H1 (cell line): ENCODE measurements around the gene ADGRF5. TPM values are rescaled to one million over a fixed set of nuclear protein-coding genes. Genes with fewer than 3 reads are reported as not detected.

Experiments used
- CTCF ChIA-PET: fragments of 300-600 bp; sonication (Branson Sonifier 250); formaldehyde crosslinking; loops from one replicate; lab custom pipeline; 2021; ENCODE audit not compliant: partially characterized antibody; lab: Charles Lee
- POLR2A ChIA-PET: fragments of 300-600 bp; sonication (Branson Sonifier 250); formaldehyde crosslinking; loops from one replicate; lab custom pipeline; 2021; ENCODE audit warnings: inconsistent platforms; ENCODE audit not compliant: partially characterized antibody; lab: Charles Lee
- DNase-seq, 2 experiments: peaks; one replicate each; pipeline versions ENCODE4 v3.0.0 to v3.0.0-alpha.2; 2010 to 2022; ENCODE audit warnings: low spot score in 2 of 2, low read depth in 1 of 2, mixed read lengths in 1 of 2
- FAIRE-seq: peaks from 2 replicates; lab custom pipeline; 2011; peaks lifted over from hg19 to GRCh38; lab: Jason Lieb, UNC
- H2AFZ ChIP-seq: 2 replicates; pipeline ENCODE4 v1.8.1; 2012; ENCODE audit warnings: low read length, inconsistent platforms
- H2AK5ac ChIP-seq: 2 replicates; pipeline ENCODE4 v1.6.1; 2013; ENCODE audit warnings: low read depth, low read length
- H2BK120ac ChIP-seq: replicated peaks from 2 replicates; pipeline ENCODE3; 2013; ENCODE audit warnings: low read depth, low read length, inconsistent platforms
- H2BK12ac ChIP-seq: 2 replicates; pipeline ENCODE4 v1.6.1; 2013; ENCODE audit warnings: low read depth, low read length
- H2BK15ac ChIP-seq: 2 replicates; pipeline ENCODE4 v1.6.1; 2013; ENCODE audit warnings: low read length
- H2BK20ac ChIP-seq: 2 replicates; pipeline ENCODE4 v1.6.1; 2013; ENCODE audit warnings: low read length
- H2BK5ac ChIP-seq: 2 replicates; pipeline ENCODE4 v1.6.1; 2013; ENCODE audit warnings: low read depth, low read length
- H3K14ac ChIP-seq: 2 replicates; pipeline ENCODE4 v1.6.1; 2013; ENCODE audit warnings: inconsistent platforms; ENCODE audit not compliant: insufficient read length
- H3K18ac ChIP-seq: 2 replicates; pipeline ENCODE4 v1.6.1; 2013; ENCODE audit warnings: low read length; ENCODE audit errors: extremely low read depth
- H3K23ac ChIP-seq: 2 replicates; pipeline ENCODE4 v1.6.1; 2013; ENCODE audit warnings: inconsistent platforms; ENCODE audit not compliant: insufficient read length
- H3K23me2 ChIP-seq: 2 replicates; pipeline ENCODE4 v1.6.1; 2013; ENCODE audit warnings: low read depth, low read length
- H3K27ac ChIP-seq: 2 replicates; pipeline ENCODE4 v1.6.1; 2011; ENCODE audit warnings: low read depth, low read length, inconsistent platforms
- H3K27me3 ChIP-seq, 4 experiments: replicated peaks in 1 of 4; 1 replicate in 1 of 4; 2 replicates in 3 of 4; pipeline versions ENCODE4 v1.6.1 to v1.8.1; 2011 to 2013; ENCODE audit warnings: low read length in 3 of 4, mild to moderate bottlenecking in 3 of 4, inconsistent platforms in 2 of 4, mixed read lengths in 2 of 4, moderate library complexity in 1 of 4; ENCODE audit not compliant: control insufficient read depth in 3 of 4, insufficient read depth in 3 of 4; ENCODE audit errors: extremely low read depth in 1 of 4
- H3K36me3 ChIP-seq, 4 experiments: 2 replicates each; pipeline versions ENCODE4 v1.6.1 to v1.8.1; 2011 to 2013; ENCODE audit warnings: mild to moderate bottlenecking in 4 of 4, low read length in 3 of 4, moderate library complexity in 2 of 4, control low read depth in 1 of 4, inconsistent platforms in 1 of 4; ENCODE audit not compliant: insufficient read depth in 4 of 4, control insufficient read depth in 2 of 4
- H3K4ac ChIP-seq: replicated peaks from 2 replicates; pipeline ENCODE3; 2013; ENCODE audit warnings: low read length, low read depth, mixed read lengths, inconsistent platforms; ENCODE audit not compliant: insufficient read length
- H3K4me1 ChIP-seq, 4 experiments: replicated peaks in 1 of 4; 1 replicate in 1 of 4; 2 replicates in 3 of 4; pipeline versions ENCODE4 v1.6.1 to v1.8.1; 2011 to 2013; ENCODE audit warnings: low read length in 3 of 4, inconsistent platforms in 2 of 4, mixed read lengths in 1 of 4; ENCODE audit not compliant: insufficient read depth in 4 of 4, control insufficient read depth in 3 of 4
- H3K4me2 ChIP-seq, 2 experiments: 2 replicates each; pipeline versions ENCODE4 v1.6.1 to v1.8.1; 2011 to 2013; ENCODE audit warnings: low read depth in 2 of 2, low read length in 2 of 2, control low read depth in 1 of 2, inconsistent platforms in 1 of 2, mild to moderate bottlenecking in 1 of 2; ENCODE audit not compliant: insufficient read depth in 1 of 2
- H3K4me3 ChIP-seq, 4 experiments: fragments of 200-600, 300-600 bp in 1 of 4; sonication (generic), shearing (Covaris generic), sonication (Bioruptor Twin) in 1 of 4; 2 replicates each; pipeline versions ENCODE4 v1.5.1 to v1.8.1; 2011 to 2016; ENCODE audit warnings: low read length in 4 of 4, low read depth in 3 of 4, control low read depth in 2 of 4, inconsistent platforms in 2 of 4, mild to moderate bottlenecking in 2 of 4, mixed read lengths in 1 of 4, moderate library complexity in 1 of 4; ENCODE audit not compliant: insufficient read depth in 2 of 4; ENCODE audit errors: extremely low read depth in 1 of 4
- H3K56ac ChIP-seq: replicated peaks from 2 replicates; pipeline ENCODE3; 2013; ENCODE audit warnings: low read depth, mild to moderate bottlenecking, mixed read lengths, low read length, inconsistent platforms; ENCODE audit not compliant: insufficient read length
- H3K79me1 ChIP-seq: 2 replicates; pipeline ENCODE4 v1.6.1; 2013; ENCODE audit warnings: low read depth, low read length, control low read depth
- H3K79me2 ChIP-seq, 2 experiments: 2 replicates each; pipeline versions ENCODE4 v1.6.1 to v1.8.1; 2012 to 2013; ENCODE audit warnings: low read length in 2 of 2, mild to moderate bottlenecking in 2 of 2, inconsistent platforms in 1 of 2; ENCODE audit not compliant: insufficient read depth in 2 of 2, control insufficient read depth in 1 of 2
- H3K9ac ChIP-seq, 4 experiments: replicated peaks in 1 of 4; 1 replicate in 1 of 4; 2 replicates in 3 of 4; pipeline versions ENCODE4 v1.6.1 to v1.8.1; 2011 to 2013; ENCODE audit warnings: low read depth in 3 of 4, low read length in 3 of 4, control low read depth in 2 of 4, mild to moderate bottlenecking in 2 of 4, moderate library complexity in 2 of 4, inconsistent platforms in 1 of 4; ENCODE audit errors: extremely low read depth in 1 of 4
- H3K9me3 ChIP-seq, 2 experiments: 2 replicates each; pipeline versions ENCODE4 v1.6.1 to v1.8.1; 2012 to 2013; ENCODE audit warnings: mild to moderate bottlenecking in 2 of 2, moderate library complexity in 2 of 2, control low read depth in 1 of 2, inconsistent platforms in 1 of 2, low read depth in 1 of 2, low read length in 1 of 2, mixed read lengths in 1 of 2; ENCODE audit not compliant: insufficient read depth in 2 of 2
- H4K20me1 ChIP-seq, 2 experiments: replicated peaks in 1 of 2; 2 replicates each; pipeline versions ENCODE3 to v1.8.1; 2011 to 2013; ENCODE audit warnings: inconsistent platforms in 2 of 2, low read length in 2 of 2, mild to moderate bottlenecking in 1 of 2; ENCODE audit not compliant: insufficient read depth in 2 of 2, control insufficient read depth in 1 of 2
- H4K5ac ChIP-seq: 2 replicates; pipeline ENCODE4 v1.6.1; 2013; ENCODE audit warnings: low read length, low read depth, mixed read lengths, inconsistent platforms; ENCODE audit not compliant: insufficient read length
- H4K8ac ChIP-seq: 2 replicates; pipeline ENCODE4 v1.8.0; 2013; ENCODE audit warnings: mild to moderate bottlenecking, moderate library complexity, low read length, inconsistent platforms; ENCODE audit not compliant: insufficient read depth; ENCODE audit errors: extremely low read depth
- H4K91ac ChIP-seq: replicated peaks from 2 replicates; pipeline ENCODE3; 2013; ENCODE audit warnings: low read length, mixed read lengths, inconsistent platforms; ENCODE audit not compliant: insufficient read length
- ASH2L ChIP-seq: fragments of 200-600, 300-600 bp; sonication (generic); IDR thresholded peaks from one replicate; pipeline ENCODE4 v1.7.1; 2017; ENCODE audit warnings: low read length
- TEAD4 ChIP-seq: IDR thresholded peaks from 2 replicates; pipeline ENCODE4 v1.6.1; 2012; ENCODE audit warnings: low read depth, low read length, inconsistent platforms, mixed read lengths
- ZNF274 ChIP-seq: IDR thresholded peaks from 2 replicates; pipeline ENCODE4 v1.7.0; 2012; ENCODE audit warnings: low read length, borderline replicate concordance; ENCODE audit errors: extremely low read depth
- WGBS, 2 experiments: shearing (Covaris generic) in 1 of 2; methylation state at CpG; one replicate each; pipeline versions ENCODE4 v1.1.6 to v1.1.7; 2013 to 2015; ENCODE audit warnings: low lambda C conversion rate in 2 of 2, mixed read lengths in 2 of 2, inconsistent platforms in 1 of 2, low coverage in 1 of 2, missing lambda C conversion rate in 1 of 2; ENCODE audit not compliant: insufficient replicate concordance in 2 of 2, insufficient coverage in 1 of 2, insufficient read length in 1 of 2; ENCODE audit errors: extremely low coverage in 1 of 2, missing lambda C conversion rate in 1 of 2; 5-methylcytosine and 5-hydroxymethylcytosine counted together
- polyA plus RNA-seq, 7 experiments: library from polyadenylated mRNA; depleted of rRNA in 3 of 7; stranded (reverse) in 5 of 7; unstranded in 2 of 7; fragments of >200 nt in 5 of 7; fragments of 200-250 nt in 2 of 7; gene quantifications; 1 replicate in 5 of 7; 2 replicates in 1 of 7; 4 replicates in 1 of 7; pipeline versions ENCODE4 v1.2.1 to v1.2.3, GENCODE V29; 2011 to 2013; ENCODE audit warnings: missing spikeins in 2 of 7, mixed read lengths in 2 of 7
- total RNA-seq: library from RNA; stranded (reverse); fragmentation: NEBNext Ultra II Directional; extraction: Animal tissue kit (Norgen Biotek cat#: 25700); gene quantifications from 2 replicates; pipeline ENCODE4 v1.2.1, GENCODE V29; 2021

ADGRF5 gene
- total and polyA plus RNA-seq, 2 of the 8 experiments (the other 6 are each of a cell fraction or from before 2014, with no cell fraction given), result 0.06 TPM; not detected in 1

- Histone ChIP-seq H2BK20ac (no peak overlapping the region), H3K9me3 (no peaks in the 10 kb centered on the region), H3K4me2 (no peak overlapping the region), H4K20me1 (no peaks in the 10 kb centered on the region), H3K14ac (no peak overlapping the region), H2BK12ac (0 out of 2 replicates have a peak overlapping the region, but pooled peaks have one; percentile 17), H2BK120ac (no peak overlapping the region), H3K18ac (no peak overlapping the region), H3K36me3 (no peaks in the 10 kb centered on the region), H3K79me1 (no peaks in the 10 kb centered on the region), H3K9ac (no peak overlapping the region), H3K56ac (no peak overlapping the region), H3K79me2 (no peaks in the 10 kb centered on the region), H3K23me2 (no peaks in the 10 kb centered on the region), H3K4ac (no peak overlapping the region), H4K8ac (no peak overlapping the region), H2BK15ac (no peak overlapping the region), H3K4me1 (no peaks in the 10 kb centered on the region), H2BK5ac (no peak overlapping the region), H4K5ac (no peak overlapping the region), H2AK5ac (no peak overlapping the region), H4K91ac (no peak overlapping the region), H3K4me3 (no peak overlapping the region), H3K23ac (no peak overlapping the region), H2AFZ (no peak overlapping the region), H3K27me3 (no peaks in the 10 kb centered on the region), H3K27ac (no peak overlapping the region)
- DNase-seq, result no peak
- CTCF ChIA-PET, result interaction anchor here (1.6 kb wide), 1 partner anchor 50 kb away, joined by 3 read pairs; no protein-coding TSS in a partner anchor
- FAIRE-seq, result no peak
- POLR2A ChIA-PET, result interaction anchor here (0.7 kb wide), 1 partner anchor 700 kb away, joined by 3 read pairs; no protein-coding TSS in a partner anchor
- no peak for TF ChIP-seq ZNF274
- peak; percentile 86 for TF ChIP-seq TEAD4
- TF ChIP-seq ASH2L, result no peak
- WGBS, 2 experiments, result 87% methylated on average over 4 of the region's 4 CpGs; no CpG with 5 or more reads in 1 of the 2 experiments
Observed at GRCh38 chr6:46899659-46900058, 22.1 kb downstream of the ADGRF5 start.
